Measurements from ENCODE around the gene MACROD1. TPM values are rescaled to one million over a fixed set of nuclear protein-coding genes. Genes with fewer than 3 reads are reported as not detected.

MACROD1 gene
- total RNA-seq, 1 donor from 2014 or later, result 26.5 TPM

DNA sequence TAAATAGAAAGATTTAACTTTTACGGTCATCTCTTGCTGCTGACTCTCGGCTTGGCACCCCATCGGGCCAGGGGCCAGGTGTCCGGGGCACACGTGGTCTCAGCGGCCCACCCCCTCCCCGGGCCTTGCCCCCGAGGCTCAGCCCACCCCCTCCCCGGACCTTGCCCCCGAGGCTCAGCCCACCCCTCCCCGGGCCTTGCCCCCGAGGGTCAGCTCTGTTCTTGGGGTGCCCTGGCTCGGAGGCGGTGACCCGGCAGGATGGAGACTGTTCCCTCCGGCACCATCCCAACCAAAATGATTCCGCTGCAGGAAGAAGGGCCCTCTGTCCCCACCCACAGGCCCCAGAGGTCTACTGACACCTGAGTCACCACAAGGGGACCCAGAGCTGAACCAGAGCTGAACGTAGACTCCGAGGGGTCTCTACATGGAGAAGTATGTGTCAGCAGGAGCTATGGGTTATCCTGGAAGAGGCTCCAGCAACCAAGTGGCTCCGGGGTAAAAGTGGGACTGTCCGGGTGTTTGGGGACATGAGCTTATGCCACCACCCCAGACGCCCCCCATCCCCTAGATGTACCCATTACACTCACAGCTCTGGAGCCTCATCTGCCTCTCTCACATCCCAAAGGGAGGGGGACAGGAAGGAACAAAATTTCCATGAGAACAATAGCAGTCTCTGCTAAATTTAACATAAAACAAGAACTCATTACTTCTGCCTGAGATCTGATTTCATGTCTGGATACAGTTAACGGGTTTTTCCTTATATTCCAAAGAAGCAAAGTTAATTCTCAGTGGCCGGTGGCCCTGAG is 38.4 kb downstream of the MACROD1 start:
- Histone ChIP-seq H3K27ac (no peak overlapping the region), H3K4me3 (no peak overlapping the region)

GRCh38 chr11:64126796-64127195 is 39.1 kb downstream of the MACROD1 start:
- Histone ChIP-seq H3K27me3 (no peaks in the 10 kb centered on the region), H3K9me3 (no peaks in the 10 kb centered on the region), H3K27ac (no peak overlapping the region), H3K36me3 (no peaks in the 10 kb centered on the region), H3K4me1 (peaks cover 0 to 3% of the 10 kb centered on the region in 2 donors), H3K4me3 (no peak overlapping the region)
- no peak for DNase-seq (ENCODE audit: low spot score in 2 of 2)
- intact Hi-C loops (cut with DNase I), result no loop called here
- TF ChIP-seq, protein P1, sequence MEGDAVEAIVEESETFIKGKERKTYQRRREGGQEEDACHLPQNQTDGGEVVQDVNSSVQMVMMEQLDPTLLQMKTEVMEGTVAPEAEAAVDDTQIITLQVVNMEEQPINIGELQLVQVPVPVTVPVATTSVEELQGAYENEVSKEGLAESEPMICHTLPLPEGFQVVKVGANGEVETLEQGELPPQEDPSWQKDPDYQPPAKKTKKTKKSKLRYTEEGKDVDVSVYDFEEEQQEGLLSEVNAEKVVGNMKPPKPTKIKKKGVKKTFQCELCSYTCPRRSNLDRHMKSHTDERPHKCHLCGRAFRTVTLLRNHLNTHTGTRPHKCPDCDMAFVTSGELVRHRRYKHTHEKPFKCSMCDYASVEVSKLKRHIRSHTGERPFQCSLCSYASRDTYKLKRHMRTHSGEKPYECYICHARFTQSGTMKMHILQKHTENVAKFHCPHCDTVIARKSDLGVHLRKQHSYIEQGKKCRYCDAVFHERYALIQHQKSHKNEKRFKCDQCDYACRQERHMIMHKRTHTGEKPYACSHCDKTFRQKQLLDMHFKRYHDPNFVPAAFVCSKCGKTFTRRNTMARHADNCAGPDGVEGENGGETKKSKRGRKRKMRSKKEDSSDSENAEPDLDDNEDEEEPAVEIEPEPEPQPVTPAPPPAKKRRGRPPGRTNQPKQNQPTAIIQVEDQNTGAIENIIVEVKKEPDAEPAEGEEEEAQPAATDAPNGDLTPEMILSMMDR (IDR thresholded peaks at IDR 0.05), result no peak

More for the DNA sequence above, 38.4 kb downstream of the MACROD1 start:
- TF ChIP-seq, protein P1 (IDR thresholded peaks at IDR 0.05), result no peak
- Histone ChIP-seq H3K27me3 (no peaks in the 10 kb centered on the region), H3K36me3 (no peaks in the 10 kb centered on the region), H3K9me3 (no peaks in the 10 kb centered on the region), H3K4me1 (peaks cover 0 to 3% of the 10 kb centered on the region in 2 donors)
- no peak for DNase-seq (ENCODE audit: low spot score in 2 of 2)
- intact Hi-C loops (cut with DNase I), result no loop called here

DNA sequence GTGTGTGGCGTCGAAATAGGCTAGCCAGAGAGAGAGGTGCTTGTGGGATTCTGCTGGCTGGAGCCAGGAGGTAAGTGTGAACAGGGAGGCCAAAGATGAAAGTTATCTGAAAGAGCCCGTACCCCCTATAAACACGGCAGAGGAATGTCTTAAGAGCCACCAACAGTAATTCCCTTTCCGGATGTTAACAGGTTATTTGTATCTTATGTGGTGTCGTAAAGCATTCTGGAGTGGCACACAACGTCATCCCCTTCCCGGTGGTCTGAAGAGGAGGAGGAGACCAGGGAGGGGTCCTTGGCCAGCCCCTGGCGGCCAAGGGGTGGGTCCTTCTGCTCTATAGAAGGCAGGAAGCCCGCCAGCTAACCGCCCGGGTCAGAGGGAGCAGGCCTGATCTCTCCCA is 39.5 kb downstream of the MACROD1 start:
- Histone ChIP-seq H3K27me3 (no peaks in the 10 kb centered on the region), H3K36me3 (no peaks in the 10 kb centered on the region), H3K9me3 (no peaks in the 10 kb centered on the region), H3K4me1 (peaks cover 0 to 3% of the 10 kb centered on the region in 2 donors), H3K4me3 (no peak overlapping the region), H3K27ac (no peak overlapping the region)
- no peak for DNase-seq (ENCODE audit: low spot score in 2 of 2)
- intact Hi-C loops (cut with DNase I), result no loop called here
- TF ChIP-seq, protein P1 (IDR thresholded peaks at IDR 0.05), result no peak

DNA sequence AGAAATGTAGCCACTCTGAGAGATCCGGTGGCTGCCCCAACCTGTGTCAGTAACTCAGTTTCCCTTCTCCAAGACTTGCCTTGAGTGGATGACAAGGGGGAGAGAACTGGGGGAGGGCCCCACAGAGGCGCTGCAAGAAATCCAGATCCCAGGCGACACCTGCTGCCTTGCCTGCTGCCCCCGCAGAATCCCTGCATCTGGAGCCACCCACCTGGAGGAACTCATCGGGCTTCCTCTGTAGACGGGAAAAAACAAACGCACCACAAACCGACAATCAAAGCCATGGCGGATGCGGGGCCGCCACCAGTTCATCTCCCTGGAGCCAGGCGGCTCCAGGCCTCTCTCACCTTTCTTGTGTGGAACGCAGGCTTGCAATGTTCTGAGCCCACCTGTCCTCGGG is 40.2 kb downstream of the MACROD1 start:
- intact Hi-C loops (cut with DNase I), result no loop called here
- Histone ChIP-seq H3K4me1 (peaks cover 0 to 3% of the 10 kb centered on the region in 2 donors), H3K27ac (no peak overlapping the region), H3K36me3 (no peaks in the 10 kb centered on the region), H3K27me3 (no peaks in the 10 kb centered on the region), H3K4me3 (no peak overlapping the region), H3K9me3 (no peaks in the 10 kb centered on the region)
- TF ChIP-seq, protein P1 (IDR thresholded peaks at IDR 0.05), result no peak
- no peak for DNase-seq (ENCODE audit: low spot score in 2 of 2)

- Histone ChIP-seq H3K9me3 (no peaks in the 10 kb centered on the region), H3K4me1 (peaks cover 0 to 3% of the 10 kb centered on the region in 2 donors), H3K27ac (no peak overlapping the region), H3K27me3 (no peaks in the 10 kb centered on the region), H3K4me3 (no peak overlapping the region), H3K36me3 (no peaks in the 10 kb centered on the region)
- intact Hi-C loops (cut with DNase I), result no loop called here
- TF ChIP-seq, protein P1 (IDR thresholded peaks at IDR 0.05), result no peak
- DNase-seq (ENCODE audit: low spot score in 2 of 2), result no peak
These were observed 41.8 kb downstream of the MACROD1 start for GRCh38 chr11:64124147-64124546.

Measured in ascending aorta (tissue), 2 donors.